DND-41 (cell line): Measurements from ENCODE around the gene SLC2A11.
"Not testable (repeated sequence)": the region's sequence is repeated elsewhere in the genome, so short reads cannot be mapped to it uniquely, and the experiment has no call there.

ENCODE experiments used
- ATAC-seq: fragments of 200-7000 bp; cut with Tn5 transposase; 3 replicates; pipeline ENCODE4 v1.9.1; 2021; ENCODE audit warnings: low read depth; ENCODE audit not compliant: insufficient read depth
- DNase-seq: peaks from one replicate; pipeline ENCODE4 v3.0.0-alpha.2; 2020
- H2AFZ ChIP-seq: 2 replicates; pipeline ENCODE4 v1.6.0; 2012; ENCODE audit warnings: low read depth, low read length
- H3K27ac ChIP-seq: 2 replicates; pipeline ENCODE4 v1.5.1; 2012; ENCODE audit warnings: low read length, inconsistent platforms
- H3K27me3 ChIP-seq: fragments of 200-600 bp; sonication (generic); 2 replicates; pipeline ENCODE4 v1.6.0; 2012; ENCODE audit warnings: low read length, mild to moderate bottlenecking, inconsistent platforms; ENCODE audit not compliant: insufficient read depth, poor library complexity
- H3K36me3 ChIP-seq: 2 replicates; pipeline ENCODE4 v1.5.1; 2012; ENCODE audit warnings: low read length, inconsistent platforms; ENCODE audit not compliant: insufficient read depth
- H3K4me1 ChIP-seq: 2 replicates; pipeline ENCODE4 v1.5.1; 2012; ENCODE audit warnings: mild to moderate bottlenecking, low read length; ENCODE audit not compliant: insufficient read depth
- H3K4me2 ChIP-seq: 2 replicates; pipeline ENCODE4 v1.6.0; 2012; ENCODE audit warnings: mild to moderate bottlenecking, moderate library complexity, low read length, inconsistent platforms; ENCODE audit not compliant: insufficient read depth
- H3K4me3 ChIP-seq, 2 experiments: fragments of 200-600 bp in 1 of 2; shearing (Covaris generic) in 1 of 2; 2 replicates each; pipeline ENCODE4 v1.5.1; 2012 to 2016; ENCODE audit warnings: inconsistent platforms in 2 of 2, low read length in 2 of 2, mild to moderate bottlenecking in 2 of 2, low read depth in 1 of 2, moderate library complexity in 1 of 2
- H3K79me2 ChIP-seq: 2 replicates; pipeline ENCODE4 v1.6.0; 2012; ENCODE audit warnings: low read length, inconsistent platforms; ENCODE audit not compliant: insufficient read depth
- H3K9ac ChIP-seq: 2 replicates; pipeline ENCODE4 v1.6.0; 2012; ENCODE audit warnings: low read depth, mild to moderate bottlenecking, inconsistent platforms, low read length, moderate library complexity
- H3K9me3 ChIP-seq: 2 replicates; pipeline ENCODE4 v1.5.1; 2012; ENCODE audit warnings: low read length, moderate library complexity, mild to moderate bottlenecking, inconsistent platforms; ENCODE audit not compliant: insufficient read depth, severe bottlenecking
- H4K20me1 ChIP-seq: 2 replicates; pipeline ENCODE4 v1.6.0; 2012; ENCODE audit warnings: low read length; ENCODE audit not compliant: insufficient read depth
- CTCF ChIP-seq: IDR thresholded peaks from 2 replicates; pipeline ENCODE4 v1.5.1; 2012; ENCODE audit warnings: borderline replicate concordance, low read length, moderate library complexity, mild to moderate bottlenecking; ENCODE audit not compliant: poor library complexity, severe bottlenecking; ENCODE audit errors: extremely low read depth
- EZH2 ChIP-seq: IDR thresholded peaks from 3 replicates; pipeline ENCODE4 v1.6.1; 2012; ENCODE audit warnings: borderline replicate concordance, low read depth, mild to moderate bottlenecking, moderate library complexity, low read length, inconsistent platforms; ENCODE audit not compliant: severe bottlenecking

The SLC2A11 gene

DNA sequence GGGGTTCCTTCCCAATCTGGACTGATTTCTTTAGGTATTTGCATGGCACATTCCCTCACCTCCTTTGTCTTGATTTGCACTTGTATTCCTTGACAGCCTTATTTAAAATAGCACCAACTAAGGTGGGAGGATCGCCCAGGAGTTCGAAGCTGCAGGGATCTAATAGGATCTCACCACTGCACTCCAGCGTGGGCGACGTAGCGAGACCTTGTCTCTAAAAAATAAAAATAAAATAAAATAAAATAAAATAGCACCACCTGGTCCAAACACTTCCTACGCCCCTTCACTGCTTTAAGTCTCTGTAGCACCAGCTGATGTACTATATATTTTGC is 775 bp downstream of the SLC2A11 start:
- peaks cover 24% of the 10 kb centered on the region for H3K4me1 ChIP-seq
- peak overlapping the region; percentile 79 for H3K9ac ChIP-seq
- H3K9me3 ChIP-seq, result no peaks in the 10 kb centered on the region
- peak overlapping the region; percentile 80 for H3K27ac ChIP-seq
- no peaks in the 10 kb centered on the region for H4K20me1 ChIP-seq
- no peak for DNase-seq
- no peaks in the 10 kb centered on the region for H3K79me2 ChIP-seq
- peak overlapping the region; percentile 91 for H3K4me2 ChIP-seq
- H3K36me3 ChIP-seq, result no peaks in the 10 kb centered on the region
- H3K4me3 ChIP-seq, result peak overlapping the region; percentile 66 to 79; a peak in 3 of 4 replicates
- no peaks in the 10 kb centered on the region for H3K27me3 ChIP-seq
- peak overlapping the region; percentile 98 for H2AFZ ChIP-seq
- ATAC-seq, result no peak
- TF ChIP-seq EZH2 (no peak), CTCF (no peak)

DNA sequence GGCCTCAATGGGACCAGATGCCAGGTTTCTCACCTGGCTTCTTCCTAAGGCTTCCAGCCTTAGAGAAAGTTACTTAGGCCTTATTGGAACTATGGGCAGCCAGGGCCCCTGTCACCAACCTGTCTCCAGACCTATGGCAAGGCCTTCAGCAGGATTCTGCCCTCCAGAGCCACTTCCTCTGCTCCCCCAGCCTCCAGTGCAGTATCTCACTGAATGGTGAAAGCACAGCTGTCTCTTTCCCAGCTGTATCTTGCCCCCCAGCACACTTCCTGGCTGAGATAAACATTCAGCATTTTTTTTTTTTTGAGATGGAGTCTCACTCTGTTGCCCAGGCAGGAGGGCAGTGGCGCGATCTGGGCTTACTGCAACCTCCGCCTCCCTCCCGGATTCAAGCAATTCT is 1.5 kb downstream of the SLC2A11 start:
- no peak for DNase-seq
- H3K4me3 ChIP-seq, result no peak overlapping the region
- H3K36me3 ChIP-seq, result no peaks in the 10 kb centered on the region
- no peaks in the 10 kb centered on the region for H4K20me1 ChIP-seq
- H3K79me2 ChIP-seq, result no peaks in the 10 kb centered on the region
- H3K4me2 ChIP-seq, result peak overlapping the region; percentile 91
- no peak overlapping the region for H2AFZ ChIP-seq
- H3K9me3 ChIP-seq, result no peaks in the 10 kb centered on the region
- H3K4me1 ChIP-seq, result peaks cover 24% of the 10 kb centered on the region
- ATAC-seq, result no peak
- H3K9ac ChIP-seq, result peak overlapping the region; percentile 79; the same call in 1 of the 2 replicates
- TF ChIP-seq EZH2 (no peak), CTCF (no peak)
- no peak overlapping the region for H3K27ac ChIP-seq
- H3K27me3 ChIP-seq, result no peaks in the 10 kb centered on the region

DNA sequence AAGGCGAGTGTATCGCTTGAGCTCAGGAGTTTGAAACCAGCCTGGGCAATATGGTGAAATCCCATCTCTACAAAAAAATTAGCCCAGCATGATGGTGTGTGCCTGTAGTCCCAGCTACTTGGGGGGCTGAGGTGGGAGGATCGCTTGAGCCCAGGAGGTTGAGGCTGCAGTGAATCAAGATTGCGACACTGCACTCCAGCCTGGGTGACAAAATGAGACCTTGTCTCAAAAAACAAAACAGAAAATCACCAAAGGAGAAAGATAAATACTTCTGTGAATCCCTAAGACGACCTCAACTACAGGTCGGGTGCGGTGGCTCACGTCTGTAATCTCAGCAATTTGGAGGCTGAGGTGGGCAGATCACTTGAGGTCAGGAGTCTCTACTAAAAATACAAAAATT is 2.5 kb downstream of the SLC2A11 start:
- not testable (repeated sequence) for H3K36me3 ChIP-seq, H3K9ac ChIP-seq, H3K27me3 ChIP-seq, H3K4me3 ChIP-seq, H3K79me2 ChIP-seq, H4K20me1 ChIP-seq, H3K9me3 ChIP-seq, H2AFZ ChIP-seq, H3K27ac ChIP-seq, ATAC-seq, DNase-seq, H3K4me2 ChIP-seq
- peaks cover 24% of the 10 kb centered on the region for H3K4me1 ChIP-seq

DNA sequence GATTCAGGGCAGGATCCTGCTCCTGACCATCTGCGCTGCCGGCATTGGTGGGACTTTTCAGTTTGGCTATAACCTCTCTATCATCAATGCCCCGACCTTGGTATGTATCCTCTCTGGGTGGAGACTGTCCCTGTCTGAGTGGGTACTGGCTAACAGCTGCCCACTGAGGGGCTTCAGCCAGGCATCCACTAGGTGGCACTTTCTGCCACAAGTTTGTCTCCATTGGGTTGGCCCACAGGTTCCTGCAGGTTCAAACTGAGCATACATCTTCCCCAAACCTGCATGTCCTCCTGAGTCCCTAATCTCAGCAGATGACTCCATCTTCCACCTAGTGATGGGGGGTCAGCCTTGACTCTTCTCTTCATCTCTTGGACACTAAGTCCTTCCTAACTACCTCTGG is 4.4 kb downstream of the SLC2A11 start:
- Histone ChIP-seq H3K4me2 (no peak overlapping the region), H3K9me3 (no peaks in the 10 kb centered on the region), H2AFZ (no peak overlapping the region), H3K27ac (no peak overlapping the region), H3K36me3 (no peaks in the 10 kb centered on the region), H3K79me2 (no peaks in the 10 kb centered on the region), H3K4me1 (peaks cover 18% of the 10 kb centered on the region), H4K20me1 (no peaks in the 10 kb centered on the region), H3K4me3 (no peak overlapping the region), H3K9ac (no peak overlapping the region), H3K27me3 (no peaks in the 10 kb centered on the region)
- TF ChIP-seq EZH2 (no peak), CTCF (peak; percentile 85)
- DNase-seq, result peak; percentile 65
- ATAC-seq, result peak; percentile 47; the same call in 2 of the 3 replicates

GRCh38 chr22:23864499-23865154 is 7.0 kb downstream of the SLC2A11 start:
- H4K20me1 ChIP-seq, H3K4me1 ChIP-seq, H2AFZ ChIP-seq, ATAC-seq, DNase-seq, H3K27me3 ChIP-seq, H3K27ac ChIP-seq, H3K9me3 ChIP-seq, H3K4me3 ChIP-seq, H3K9ac ChIP-seq, H3K4me2 ChIP-seq, H3K36me3 ChIP-seq, H3K79me2 ChIP-seq: not testable (repeated sequence)
